ENCODE results near the gene CR1L. TPM values are rescaled to one million over a fixed set of nuclear protein-coding genes. Genes with fewer than 3 reads are reported as not detected.

CR1L gene
- total and polyA plus RNA-seq, 8 donors: 1.3 TPM; not detected in 7

GRCh38 chr1:207647671-207648333 is 2.9 kb downstream of the CR1L start:
- ATAC-seq (no peak), FAIRE-seq (no peak), DNase-seq (no peak)
- Histone ChIP-seq H3K4me1 (peaks cover 0 to 8% (median 4%) of the 10 kb centered on the region in 3 donors), H3K4me3 (no peak overlapping the region), H3K27ac (no peak overlapping the region), H3K27me3 (no peaks in the 10 kb centered on the region), H3K9me3 (no peaks in the 10 kb centered on the region), H3K36me3 (no peaks in the 10 kb centered on the region)
- 43 to 52% methylated on average over 4 of the region's 4 CpGs for WGBS, 2 donors
- TF ChIP-seq CTCF (IDR thresholded peaks at IDR 0.05): no peak
- intact Hi-C loops (cut with DNase I): no loop called here

DNA sequence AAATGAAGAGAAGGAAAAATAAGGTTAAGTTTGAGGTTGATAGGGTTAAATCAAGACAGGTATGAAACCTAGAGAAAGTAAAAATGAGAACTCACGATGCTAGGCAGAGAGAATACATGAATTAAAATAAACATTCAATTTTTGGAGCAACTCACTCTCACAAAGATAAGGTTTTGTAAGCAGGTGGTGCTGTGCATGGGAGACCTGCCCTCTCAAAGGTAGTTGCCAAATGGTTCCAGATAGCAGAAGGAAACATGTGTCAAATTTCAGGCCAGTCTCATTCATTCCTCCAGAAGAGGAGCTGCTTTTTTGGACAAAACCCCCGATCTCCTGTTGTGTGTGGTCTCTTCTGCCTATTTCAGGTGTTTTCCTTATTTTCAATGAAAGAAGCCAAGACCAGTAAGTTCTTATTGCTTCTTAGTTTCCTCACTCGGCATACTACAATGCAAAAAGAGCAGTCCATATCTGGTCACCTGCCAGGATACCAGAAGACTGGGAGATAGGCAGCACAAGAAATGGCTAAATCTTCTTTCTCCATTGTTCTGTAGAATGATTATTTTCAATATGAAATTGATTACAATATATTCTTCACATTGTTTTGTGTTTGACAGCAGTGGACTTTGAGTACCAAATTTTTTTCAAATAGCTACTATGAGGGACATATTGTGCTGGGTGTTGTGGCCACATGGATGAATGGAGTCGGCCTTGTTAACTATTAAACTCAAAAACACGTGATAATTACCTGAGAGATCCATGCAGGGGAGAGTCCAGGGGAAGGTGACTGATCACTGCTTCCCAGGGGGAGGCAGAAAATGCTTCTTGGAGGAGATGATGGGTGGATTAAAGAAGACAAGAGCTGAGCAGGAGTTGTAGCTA is 3.6 kb downstream of the CR1L start:
- no peak overlapping the region for H3K27ac ChIP-seq
- FAIRE-seq: no peak
- no peak for TF ChIP-seq CTCF (IDR thresholded peaks at IDR 0.05)

DNA sequence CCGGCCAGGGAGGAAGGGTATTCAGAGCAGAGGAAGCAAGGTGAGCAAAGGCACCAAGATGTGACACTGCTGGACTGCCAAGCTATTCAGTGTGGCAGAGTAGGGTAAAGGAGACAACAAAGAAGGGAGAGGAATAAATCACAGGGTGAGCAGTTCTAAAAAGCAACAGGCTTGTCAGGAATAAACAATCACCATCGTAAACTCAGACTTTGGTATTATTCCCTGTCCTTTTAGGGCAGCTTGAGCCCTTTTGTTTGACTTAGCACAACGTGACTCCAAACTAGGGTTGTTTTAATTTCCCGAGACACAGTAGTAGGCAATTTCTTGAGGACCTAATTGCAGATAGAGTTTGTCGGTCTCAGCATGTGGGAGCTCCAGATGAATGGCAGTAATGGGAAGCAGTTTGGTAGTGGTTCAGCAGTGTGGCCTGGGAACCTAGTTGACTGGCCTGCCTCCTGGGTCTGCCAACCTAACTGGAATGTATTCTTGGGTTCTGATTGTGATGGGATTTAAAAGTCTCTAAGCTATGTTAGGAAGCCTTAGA is 4.3 kb downstream of the CR1L start:
- Histone ChIP-seq H3K27me3 (no peaks in the 10 kb centered on the region), H3K9me3 (no peaks in the 10 kb centered on the region), H3K4me1 (peaks cover 0 to 7% (median 3%) of the 10 kb centered on the region in 3 donors), H3K36me3 (no peaks in the 10 kb centered on the region), H3K4me3 (no peak overlapping the region), H3K27ac (no peak overlapping the region)
- TF ChIP-seq CTCF (IDR thresholded peaks at IDR 0.05): no peak
- ATAC-seq: no peak
- FAIRE-seq: no peak
- DNase-seq: no peak
- intact Hi-C loops (cut with DNase I): no loop called here
- 71 to 75% methylated on average over 5 of the region's 5 CpGs for WGBS, 2 donors

More for the DNA sequence above, 3.6 kb downstream of the CR1L start:
- Histone ChIP-seq H3K4me3 (no peak overlapping the region), H3K36me3 (no peaks in the 10 kb centered on the region), H3K27me3 (no peaks in the 10 kb centered on the region), H3K4me1 (peaks cover 0 to 8% (median 4%) of the 10 kb centered on the region in 3 donors), H3K9me3 (no peaks in the 10 kb centered on the region)
- DNase-seq (no peak), ATAC-seq (peak in 3 of 4 donors; percentile 30 to 58 (median 37))
- intact Hi-C loops (cut with DNase I): no loop called here
- 16 to 18% methylated on average over 5 of the region's 5 CpGs for WGBS, 2 donors

DNA sequence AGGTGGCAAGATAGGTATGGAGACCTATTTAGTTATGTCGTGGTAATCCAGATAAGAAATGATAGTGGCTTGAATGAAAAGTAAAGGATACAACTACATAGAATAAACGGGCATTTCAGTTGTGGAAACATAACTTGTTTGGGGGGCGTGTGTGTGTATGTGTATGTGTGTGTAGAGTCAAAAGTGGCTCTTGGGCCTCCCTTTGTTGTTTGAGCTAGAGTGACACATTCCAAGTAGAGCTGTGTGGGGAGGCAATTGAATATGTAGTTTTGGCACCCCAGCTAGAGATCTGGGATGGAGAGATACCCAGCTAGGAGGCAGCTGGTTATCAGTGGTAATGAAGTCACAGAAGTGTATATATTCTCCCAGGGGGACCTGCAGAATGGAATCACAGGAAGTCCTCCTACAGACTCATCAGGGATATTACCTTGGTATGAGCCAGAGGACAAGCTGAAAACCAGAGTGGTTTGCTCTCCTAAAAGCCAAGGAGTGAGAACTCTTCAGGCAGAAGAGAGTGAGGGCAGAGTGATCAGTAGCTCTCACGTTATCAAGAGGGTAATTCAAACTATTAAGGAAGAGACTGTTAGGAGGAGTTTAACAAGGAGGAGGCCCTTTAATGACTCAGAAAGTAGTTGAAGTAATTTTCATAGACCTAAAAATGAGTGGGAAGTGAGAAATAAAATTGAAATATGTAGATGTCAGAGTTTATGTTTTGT is 5.1 kb downstream of the CR1L start:
- H3K4me1 ChIP-seq: peaks cover 0 to 4% (median 0%) of the 10 kb centered on the region in 3 donors
- H3K27me3 ChIP-seq: no peaks in the 10 kb centered on the region
- no peak overlapping the region for H3K27ac ChIP-seq
- no peak for FAIRE-seq
- DNase-seq: no peak
- no peak for TF ChIP-seq CTCF (IDR thresholded peaks at IDR 0.05)
- ATAC-seq: no peak
- 73 to 74% methylated on average over 4 of the region's 4 CpGs for WGBS, 2 donors
- intact Hi-C loops (cut with DNase I): no loop called here
- H3K36me3 ChIP-seq: no peaks in the 10 kb centered on the region
- no peaks in the 10 kb centered on the region for H3K9me3 ChIP-seq
- no peak overlapping the region for H3K4me3 ChIP-seq
